ENCODE results near the gene EFCAB14. TPM values are rescaled to one million over a fixed set of nuclear protein-coding genes. Genes with fewer than 3 reads are reported as not detected.
"Not testable (repeated sequence)": the region's sequence is repeated elsewhere in the genome, so short reads cannot be mapped to it uniquely, and the experiment has no call there.

Gene EFCAB14
- total and polyA plus RNA-seq, 11 donors = 10.7 to 91.9 (median 62.3) TPM

- DNase-seq = peak in 3 of 5 donors; percentile 13 to 41 (median 28)
- H3K27me3 ChIP-seq = peaks cover 0 to 23% (median 0%) of the 10 kb centered on the region in 9 donors
- no peaks in the 10 kb centered on the region for H3K36me3 ChIP-seq
- intact Hi-C loops (cut with DNase I) = loop anchor here (2.0 to 10.0 kb wide), 13 partner anchors 57 to 322 kb away; partner anchors contain the start of gene ATPAF1 (in 1 of the 10)
- ATAC-seq = peak in 1 of 4 donors; percentile 33
- H3K4me1 ChIP-seq = peaks cover 0 to 24% (median 13%) of the 10 kb centered on the region in 12 donors
- no peaks in the 10 kb centered on the region for H3K9me3 ChIP-seq
- TF ChIP-seq CTCF (IDR thresholded peaks at IDR 0.05) (no peak), POLR2A (IDR thresholded peaks at IDR 0.05) (no peak)
- peak overlapping the region in 7 of 12 donors; percentile 2 to 62 (median 54) for H3K27ac ChIP-seq
- 52 to 72% (median 68%) methylated on average over 4 of the region's 4 CpGs for WGBS, 4 donors
- no peak overlapping the region for H3K4me3 ChIP-seq
These were observed 5.0 kb upstream of the EFCAB14 start for GRCh38 chr1:46723901-46724300.

GRCh38 chr1:46721686-46722205 lies 2.8 kb upstream of the EFCAB14 start:
- ATAC-seq (no peak), DNase-seq (no peak)
- Histone ChIP-seq H3K4me1 (peaks cover 9 to 41% (median 30%) of the 10 kb centered on the region in 12 donors), H3K4me3 (no peak overlapping the region), H3K9me3 (no peaks in the 10 kb centered on the region), H3K36me3 (no peaks in the 10 kb centered on the region), H3K27ac (no peak overlapping the region), H3K27me3 (peaks cover 0 to 9% (median 0%) of the 10 kb centered on the region in 9 donors)
- TF ChIP-seq POLR2A (IDR thresholded peaks at IDR 0.05) (no peak), CTCF (IDR thresholded peaks at IDR 0.05) (no peak)
- WGBS, 4 donors = 25 to 55% (median 47%) methylated on average over 3 of the region's 3 CpGs
- intact Hi-C loops (cut with DNase I) = loop anchor here (5.0 to 10.0 kb wide), 8 partner anchors 54 to 319 kb away; partner anchors contain the start of gene ATPAF1 (in 1 of the 10)

- TF ChIP-seq POLR2A (IDR thresholded peaks at IDR 0.05) (no peak), CTCF (IDR thresholded peaks at IDR 0.05) (no peak)
- peaks cover 9 to 45% (median 35%) of the 10 kb centered on the region in 12 donors for H3K4me1 ChIP-seq
- H3K9me3 ChIP-seq = no peaks in the 10 kb centered on the region
- intact Hi-C loops (cut with DNase I) = loop anchor here (5.0 to 10.0 kb wide), 8 partner anchors 54 to 319 kb away; partner anchors contain the start of gene ATPAF1 (in 1 of the 10)
- H3K4me3 ChIP-seq = no peak overlapping the region
- H3K27me3 ChIP-seq = peaks cover 0 to 4% (median 0%) of the 10 kb centered on the region in 9 donors
- ATAC-seq (no peak), DNase-seq (no peak)
- 88 to 96% (median 94%) methylated on average over 1 of the region's 1 CpG for WGBS, 4 donors
- peaks cover 0 to 4% (median 0%) of the 10 kb centered on the region in 9 donors for H3K36me3 ChIP-seq
- no peak overlapping the region for H3K27ac ChIP-seq
These were observed 2.3 kb upstream of the EFCAB14 start for GRCh38 chr1:46721204-46721603.

- intact Hi-C loops (cut with DNase I) = loop anchor here (5.0 to 10.0 kb wide), 8 partner anchors 53 to 318 kb away; partner anchors contain the start of gene ATPAF1 (in 1 of the 10)
- H3K36me3 ChIP-seq = peaks cover 0 to 13% (median 8%) of the 10 kb centered on the region in 9 donors
- H3K4me3 ChIP-seq, H3K27me3 ChIP-seq, DNase-seq, H3K9me3 ChIP-seq, H3K27ac ChIP-seq, ATAC-seq: not testable (repeated sequence)
- peaks cover 9 to 45% (median 35%) of the 10 kb centered on the region in 12 donors for H3K4me1 ChIP-seq
- 95 to 97% (median 97%) methylated on average over 8 of the region's 8 CpGs for WGBS, 4 donors
These were observed 1.4 kb upstream of the EFCAB14 start for GRCh38 chr1:46720319-46720718.
